ENCODE results near the gene MCM3AP. TPM values are rescaled to one million over a fixed set of nuclear protein-coding genes. Genes with fewer than 3 reads are reported as not detected.

MCM3AP gene
- total and polyA plus RNA-seq, 9 of the 15 experiments (the other 6 are each of a cell fraction or from before 2014, with no cell fraction given): 6.5 to 179 (median 69.6) TPM

- TF ChIP-seq ZNF639 (CRISPR knock-in tag; conservative IDR thresholded peaks at IDR 0.05 in 1 of 2, IDR thresholded peaks at IDR 0.05 in 1 of 2) (peak in 1 of 2 experiments; percentile 93; a peak in 2 of 4 replicates), XRCC3 (IDR thresholded peaks at IDR 0.05) (no peak), MAFK (IDR thresholded peaks at IDR 0.05; ENCODE audit: low read length) (no peak; the same call in 1 of the 2 replicates), BCLAF1 (IDR thresholded peaks at IDR 0.05; ENCODE audit: borderline replicate concordance in 1 of 2, control insufficient read depth in 1 of 2, low read depth in 2 of 2, low read length in 1 of 2) (peak in 1 of 2 experiments; percentile 88; a peak in 1 of 4 replicates), ARHGAP35 (IDR thresholded peaks at IDR 0.05; ENCODE audit: partially characterized antibody) (no peak), ETV5 (CRISPR knock-in tag; IDR thresholded peaks at IDR 0.05; ENCODE audit: low read depth) (peak; percentile 47; the same call in 1 of the 2 replicates), DLX4 (CRISPR knock-in tag; IDR thresholded peaks at IDR 0.05) (no peak), NFXL1 (CRISPR knock-in tag; IDR thresholded peaks at IDR 0.05) (no peak), THRAP3 (IDR thresholded peaks at IDR 0.05; ENCODE audit: borderline replicate concordance) (no peak; the same call in 1 of the 2 replicates), TEAD4 (IDR thresholded peaks at IDR 0.05; ENCODE audit: low read length) (peak; percentile 100), TEAD4 (CRISPR knock-in tag; IDR thresholded peaks at IDR 0.05; ENCODE audit: borderline replicate concordance) (no peak), ILK (tag; IDR thresholded peaks at IDR 0.05; ENCODE audit: borderline replicate concordance, low read depth) (no peak), E2F8 (IDR thresholded peaks at IDR 0.05; ENCODE audit: low read depth, partially characterized antibody) (peak; percentile 57), RBFOX2 (IDR thresholded peaks at IDR 0.05; ENCODE audit: low read depth, low read length) (peak; percentile 30; the same call in 1 of the 2 replicates)
Measured at GRCh38 chr21:46320331-46320801, 35.0 kb upstream of the MCM3AP start (continued).

Measured in K562 (cell line).